IPS-11a (cell line): Measurements from ENCODE around the gene ZNF592.
A peak's percentile ranks its signal among the peaks of the same experiment; 100 is the strongest.
"Not testable (repeated sequence)": the region's sequence is repeated elsewhere in the genome, so short reads cannot be mapped to it uniquely, and the experiment has no call there.

Experiments used
- H3K4me3 ChIP-seq: one replicate; pipeline ENCODE4 v1.5.1; 2013; ENCODE audit warnings: low read depth, low read length, control low read depth

ZNF592 gene, protein sequence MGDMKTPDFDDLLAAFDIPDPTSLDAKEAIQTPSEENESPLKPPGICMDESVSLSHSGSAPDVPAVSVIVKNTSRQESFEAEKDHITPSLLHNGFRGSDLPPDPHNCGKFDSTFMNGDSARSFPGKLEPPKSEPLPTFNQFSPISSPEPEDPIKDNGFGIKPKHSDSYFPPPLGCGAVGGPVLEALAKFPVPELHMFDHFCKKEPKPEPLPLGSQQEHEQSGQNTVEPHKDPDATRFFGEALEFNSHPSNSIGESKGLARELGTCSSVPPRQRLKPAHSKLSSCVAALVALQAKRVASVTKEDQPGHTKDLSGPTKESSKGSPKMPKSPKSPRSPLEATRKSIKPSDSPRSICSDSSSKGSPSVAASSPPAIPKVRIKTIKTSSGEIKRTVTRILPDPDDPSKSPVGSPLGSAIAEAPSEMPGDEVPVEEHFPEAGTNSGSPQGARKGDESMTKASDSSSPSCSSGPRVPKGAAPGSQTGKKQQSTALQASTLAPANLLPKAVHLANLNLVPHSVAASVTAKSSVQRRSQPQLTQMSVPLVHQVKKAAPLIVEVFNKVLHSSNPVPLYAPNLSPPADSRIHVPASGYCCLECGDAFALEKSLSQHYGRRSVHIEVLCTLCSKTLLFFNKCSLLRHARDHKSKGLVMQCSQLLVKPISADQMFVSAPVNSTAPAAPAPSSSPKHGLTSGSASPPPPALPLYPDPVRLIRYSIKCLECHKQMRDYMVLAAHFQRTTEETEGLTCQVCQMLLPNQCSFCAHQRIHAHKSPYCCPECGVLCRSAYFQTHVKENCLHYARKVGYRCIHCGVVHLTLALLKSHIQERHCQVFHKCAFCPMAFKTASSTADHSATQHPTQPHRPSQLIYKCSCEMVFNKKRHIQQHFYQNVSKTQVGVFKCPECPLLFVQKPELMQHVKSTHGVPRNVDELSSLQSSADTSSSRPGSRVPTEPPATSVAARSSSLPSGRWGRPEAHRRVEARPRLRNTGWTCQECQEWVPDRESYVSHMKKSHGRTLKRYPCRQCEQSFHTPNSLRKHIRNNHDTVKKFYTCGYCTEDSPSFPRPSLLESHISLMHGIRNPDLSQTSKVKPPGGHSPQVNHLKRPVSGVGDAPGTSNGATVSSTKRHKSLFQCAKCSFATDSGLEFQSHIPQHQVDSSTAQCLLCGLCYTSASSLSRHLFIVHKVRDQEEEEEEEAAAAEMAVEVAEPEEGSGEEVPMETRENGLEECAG (N-terminal part only)

DNA sequence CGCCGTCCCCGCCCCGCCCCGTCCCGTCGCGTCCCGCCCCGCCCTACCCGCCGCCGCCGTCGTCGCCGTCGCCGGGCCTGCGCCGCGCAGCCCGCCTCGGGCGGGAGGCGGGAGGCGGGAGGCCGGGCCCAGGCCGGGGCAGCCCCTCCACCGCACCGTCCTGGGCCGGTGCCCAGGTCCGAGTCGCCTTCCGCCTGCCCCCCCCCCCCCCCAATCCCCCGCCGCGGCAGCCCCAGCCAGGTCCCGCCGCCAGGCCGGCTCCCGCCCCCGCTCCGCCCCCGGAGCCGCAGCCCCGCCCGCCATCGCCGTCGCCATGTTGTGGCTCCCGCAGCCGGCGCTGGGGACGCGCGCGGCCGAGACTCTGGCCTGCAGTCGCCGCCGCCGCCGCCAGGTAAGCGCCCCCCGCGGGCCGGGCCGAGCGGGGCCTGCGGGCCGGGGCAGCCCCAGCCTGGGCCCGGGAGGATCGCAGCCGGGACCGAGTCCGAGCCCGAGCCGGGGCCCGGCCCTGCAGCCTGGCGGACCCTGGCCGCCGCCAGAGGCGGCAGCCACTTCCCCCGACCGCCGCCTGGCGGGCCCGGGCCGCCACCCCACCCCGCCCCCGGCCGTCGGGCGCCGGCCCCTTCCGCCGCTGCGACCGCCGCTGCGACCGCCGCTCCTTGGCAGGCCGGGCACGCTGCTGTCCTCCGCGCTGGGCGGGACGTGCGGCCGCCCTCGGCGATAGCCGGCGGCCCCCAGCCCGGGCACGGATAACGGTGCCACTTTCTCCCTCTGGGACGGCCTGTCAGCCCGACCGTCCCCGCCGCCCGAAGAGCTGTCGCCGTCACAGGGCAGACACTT lies at the start of gene ZNF592:
ZNF592 (plus strand) TSS at position 319 of the 837 bp plus-strand sequence. CDS start 34,084 bp downstream, outside the sequence.
- H3K4me3 ChIP-seq: peak within 1 kb of the TSS; percentile 75

DNA sequence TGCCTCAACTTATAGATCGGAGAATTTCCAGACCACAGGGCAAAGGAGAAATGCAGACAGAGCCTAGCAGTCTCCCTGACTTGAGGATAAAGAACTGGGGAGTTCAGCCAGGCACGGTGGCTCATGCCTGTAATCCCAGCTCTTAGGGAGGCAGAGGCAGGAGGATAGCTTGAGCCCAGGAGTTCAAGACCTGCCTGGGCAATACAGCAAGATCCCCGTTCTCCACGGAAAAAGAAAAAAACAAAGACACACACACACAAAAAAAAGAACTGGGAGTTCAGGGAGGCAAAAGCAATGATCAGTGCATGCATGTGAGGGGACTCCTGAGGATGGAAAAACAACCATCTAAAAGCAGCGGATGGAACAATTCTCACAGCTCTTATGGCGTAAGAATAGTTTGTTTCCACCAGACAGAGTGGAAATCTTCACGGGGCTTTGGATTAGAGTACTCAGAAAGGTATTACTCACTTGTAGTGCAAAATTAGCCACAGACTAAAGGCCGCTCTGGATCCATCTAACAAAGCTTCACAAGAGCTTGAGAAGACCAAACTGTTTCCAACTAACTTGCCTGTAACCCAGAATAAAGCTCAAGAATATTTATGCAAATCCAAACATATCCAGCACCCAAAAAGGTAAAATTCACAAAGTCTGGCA lies 48.7 kb upstream of the ZNF592 start:
- no peak overlapping the region for H3K4me3 ChIP-seq

DNA sequence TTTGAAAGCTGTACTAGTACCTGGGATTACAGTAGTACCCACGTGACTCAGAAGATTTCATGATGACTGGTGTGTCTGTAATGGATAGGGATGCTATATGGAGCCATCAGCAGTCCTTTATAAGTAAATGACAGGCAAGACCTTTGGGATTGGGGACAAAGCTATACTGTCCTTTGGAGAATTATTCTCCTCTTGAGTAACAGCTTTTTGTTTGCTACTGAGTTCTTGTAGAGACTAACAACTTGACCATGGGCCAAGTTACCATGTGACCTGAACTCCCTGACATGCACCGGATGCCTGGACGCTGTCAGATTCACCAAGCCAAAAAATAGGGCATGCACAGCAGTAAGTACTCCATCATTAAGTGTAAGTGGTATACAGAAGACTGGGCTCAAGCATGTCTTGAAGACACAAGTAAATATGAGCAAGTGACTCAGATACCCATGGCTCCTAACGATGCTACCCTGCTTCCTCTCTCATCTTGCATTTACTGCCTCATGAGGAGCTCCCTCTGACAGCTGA lies 45.4 kb upstream of the ZNF592 start:
- H3K4me3 ChIP-seq: no peak overlapping the region

DNA sequence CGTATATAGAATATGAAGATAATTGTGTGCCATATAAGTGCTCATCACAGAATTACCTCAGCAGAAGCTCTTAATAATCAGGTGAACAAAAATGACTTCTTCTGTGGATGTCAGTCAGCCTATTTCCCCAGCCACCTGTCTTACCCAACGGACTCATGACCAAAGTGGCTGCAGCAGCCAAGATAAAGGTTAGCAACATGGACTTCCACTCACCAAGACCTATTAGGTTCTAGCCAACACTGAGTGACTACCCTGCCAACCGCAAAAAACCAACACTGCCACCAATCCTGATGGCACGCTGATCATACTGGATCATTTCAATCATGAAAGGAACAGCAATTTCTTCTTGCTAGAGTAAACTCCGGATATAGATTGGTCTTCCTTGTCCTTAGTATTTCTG lies 44.6 kb upstream of the ZNF592 start:
- no peak overlapping the region for H3K4me3 ChIP-seq

- no peak overlapping the region for H3K4me3 ChIP-seq
Measured at GRCh38 chr15:84714372-84714771, 34.0 kb upstream of the ZNF592 start.

- peak overlapping the region; percentile 90 for H3K4me3 ChIP-seq
Measured at GRCh38 chr15:84714821-84715220, 33.6 kb upstream of the ZNF592 start.

DNA sequence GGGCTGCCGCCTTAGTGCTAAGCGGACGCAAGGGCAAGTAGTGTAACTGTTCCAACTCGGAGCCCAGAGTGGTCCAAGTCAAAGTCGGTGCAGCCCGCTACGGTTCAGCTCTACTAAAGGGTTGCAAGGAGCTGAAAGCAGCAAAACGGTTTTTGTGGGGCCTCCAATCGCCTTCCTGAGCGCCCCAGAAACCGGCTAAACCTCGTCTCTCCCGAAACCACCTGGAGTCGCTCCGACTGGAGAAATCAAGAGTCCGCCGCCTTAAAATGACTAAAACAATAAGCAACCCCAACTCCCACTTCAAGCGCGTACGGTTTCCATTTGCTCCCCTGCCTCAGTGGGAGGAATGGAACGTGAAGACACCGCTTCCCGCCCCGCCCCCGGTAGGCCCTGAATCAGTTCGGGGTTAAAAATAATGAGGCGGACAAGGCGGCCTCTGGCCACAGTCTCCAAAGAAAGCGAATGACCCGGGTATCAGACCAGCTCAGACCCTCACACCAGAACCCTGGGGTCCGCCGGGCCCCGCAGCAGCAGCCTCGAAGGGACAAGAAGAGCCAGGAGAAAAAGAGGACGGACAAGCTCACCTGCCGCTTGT lies 32.9 kb upstream of the ZNF592 start:
- H3K4me3 ChIP-seq: peak overlapping the region; percentile 90

DNA sequence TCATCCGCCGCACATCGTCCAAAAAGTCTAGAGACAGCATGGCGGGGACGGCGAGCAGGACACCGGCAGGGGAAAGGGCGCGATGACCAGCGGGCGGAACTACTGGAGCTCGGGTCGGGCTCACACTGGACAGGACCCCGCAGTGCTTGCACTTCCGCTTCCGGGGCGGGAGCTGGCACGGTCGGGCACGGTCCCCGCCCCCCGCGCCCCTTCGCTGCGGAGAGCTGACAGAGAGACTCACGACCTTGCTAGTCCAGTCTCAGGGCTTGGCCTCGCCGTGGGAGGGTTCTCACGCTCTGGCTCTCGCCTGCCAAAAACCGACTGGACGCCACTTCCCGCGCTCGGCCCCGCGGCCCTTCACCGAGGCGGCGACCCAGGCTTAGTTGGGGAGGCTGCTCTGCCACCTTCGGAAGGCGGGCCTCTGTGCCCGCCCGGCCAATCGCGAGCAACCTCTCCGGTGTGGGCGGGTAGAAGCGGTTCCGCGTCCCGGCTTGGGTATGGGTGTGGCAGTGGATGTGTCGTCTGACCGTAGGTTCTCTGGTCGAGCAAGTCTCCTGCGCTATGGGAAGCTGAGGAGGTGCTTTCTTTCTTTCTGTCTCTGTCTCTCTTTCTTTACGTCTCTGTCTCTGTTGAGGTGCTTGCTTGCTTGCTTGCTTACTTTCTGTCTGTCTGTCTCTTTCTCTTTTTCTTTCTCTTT lies 32.2 kb upstream of the ZNF592 start, which contains the start of gene SEC11A:
SEC11A (minus strand) TSS at position 104 of the 697 bp plus-strand sequence; CDS start at position 40, 64 bp downstream.
- H3K4me3 ChIP-seq: peak within 1 kb of the TSS; percentile 90

DNA sequence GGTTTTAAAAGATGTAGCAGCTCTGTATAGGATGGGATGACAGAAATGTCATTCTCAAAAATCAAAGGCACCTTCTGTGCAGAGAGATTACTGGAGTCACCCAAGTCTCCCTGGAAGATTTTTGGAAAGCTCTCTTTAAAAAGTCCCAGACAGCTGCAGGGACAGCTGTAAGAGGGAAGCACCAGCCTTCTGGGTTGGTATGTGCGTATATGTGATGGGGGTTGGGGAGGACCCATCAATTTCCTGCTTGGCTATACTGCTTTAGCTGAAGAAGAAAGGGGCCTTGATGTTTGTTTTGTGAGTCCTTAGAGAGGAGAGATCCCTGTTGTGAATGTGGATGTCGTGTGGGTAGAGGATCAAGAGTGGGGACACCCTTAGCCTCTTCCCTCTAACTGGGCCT lies 27.0 kb upstream of the ZNF592 start:
- no peak overlapping the region for H3K4me3 ChIP-seq

- no peak overlapping the region for H3K4me3 ChIP-seq
Measured at GRCh38 chr15:84722628-84723027, 25.8 kb upstream of the ZNF592 start.

DNA sequence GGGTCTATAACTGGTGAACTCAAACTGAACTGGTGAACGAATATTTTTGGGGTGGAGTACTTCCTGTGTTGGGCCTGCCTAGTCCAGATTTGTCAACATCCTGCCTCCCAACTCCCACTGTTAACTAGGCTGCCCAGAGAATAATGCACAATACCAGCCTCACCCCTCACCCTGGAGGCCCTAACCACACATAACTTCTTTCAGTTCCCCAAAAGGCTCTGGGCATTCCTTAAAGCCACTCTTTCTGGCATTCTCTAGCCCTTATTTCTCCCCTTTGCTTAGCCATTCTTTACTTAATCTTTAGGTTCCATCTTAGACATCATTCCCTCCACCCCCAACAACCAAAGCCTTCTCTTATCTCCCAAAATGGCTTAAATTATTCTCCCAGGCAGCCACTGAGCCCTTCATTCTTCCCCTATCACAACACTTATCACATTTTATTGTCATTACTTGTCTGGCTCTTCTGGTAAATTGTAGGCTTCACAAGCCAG lies 23.3 kb upstream of the ZNF592 start:
- no peak overlapping the region for H3K4me3 ChIP-seq

DNA sequence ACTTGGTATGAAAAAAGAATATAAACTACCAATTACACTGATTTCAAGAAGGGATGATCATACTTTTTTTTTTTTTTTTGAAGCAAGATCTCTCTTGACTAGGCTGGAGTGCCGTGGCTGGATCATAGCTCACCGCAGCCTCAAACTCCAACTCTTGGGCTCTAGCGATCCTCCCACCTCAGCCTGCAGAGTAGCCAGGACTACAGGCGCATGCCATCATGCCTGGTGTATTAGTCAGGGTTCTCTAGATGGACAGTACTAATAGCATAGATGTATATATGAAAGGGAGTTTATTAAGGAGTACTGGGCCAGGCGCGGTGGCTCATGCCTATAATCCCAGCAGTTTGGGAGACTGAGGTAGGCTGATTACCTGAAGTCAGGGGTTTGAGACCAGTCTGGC lies 21.0 kb upstream of the ZNF592 start:
- H3K4me3 ChIP-seq: no peak overlapping the region

DNA sequence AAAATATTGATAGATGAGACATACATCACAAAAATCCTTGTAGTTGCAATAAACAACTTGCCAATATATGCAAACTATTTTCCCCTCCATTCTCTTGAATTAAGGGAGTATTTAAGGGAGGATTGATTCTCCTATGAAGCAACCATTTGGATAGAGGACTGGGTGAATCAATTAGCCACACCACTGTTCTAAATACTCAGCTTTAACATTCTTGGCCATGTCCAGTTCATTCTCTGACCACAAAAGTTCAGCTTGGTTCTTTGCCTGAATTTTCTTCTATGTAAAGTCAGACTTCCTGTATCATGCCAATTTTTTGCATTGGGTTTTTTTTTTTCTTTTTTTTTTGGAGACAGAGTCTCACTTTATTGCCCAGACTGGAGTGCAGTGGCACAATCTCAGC lies 16.6 kb upstream of the ZNF592 start:
- no peak overlapping the region for H3K4me3 ChIP-seq

DNA sequence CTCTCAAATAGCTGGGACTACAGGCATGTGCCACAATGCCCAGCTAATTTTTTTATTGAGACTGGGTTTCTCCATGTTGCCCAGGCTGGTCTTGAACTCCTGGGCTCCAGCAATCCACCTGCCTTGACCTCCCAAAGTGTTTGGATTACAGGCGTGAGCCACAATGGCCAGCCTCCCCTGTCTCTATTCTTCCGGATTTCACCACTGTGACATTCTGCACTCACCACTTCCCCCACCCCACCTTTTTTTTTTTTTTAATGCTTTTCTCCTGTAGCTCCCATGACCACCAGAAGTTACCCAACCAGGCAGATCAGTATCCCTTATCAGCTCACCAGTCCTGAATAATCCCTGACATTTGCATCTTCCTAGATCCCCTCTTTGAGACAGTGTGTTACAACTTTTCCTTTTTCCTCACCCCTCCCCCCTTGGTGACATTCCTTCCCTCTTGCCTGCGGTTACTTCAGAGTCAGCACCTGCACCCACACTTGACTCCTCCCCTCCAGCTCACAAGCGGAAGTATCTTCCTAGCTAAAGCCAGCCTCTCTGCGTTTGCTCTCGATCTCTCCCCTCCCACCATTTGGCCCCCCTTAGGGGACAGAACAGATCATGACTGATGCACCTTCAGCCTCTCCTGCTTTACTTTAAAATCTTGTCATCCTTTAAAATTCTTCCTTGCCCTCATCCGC lies 13.5 kb upstream of the ZNF592 start:
- no peak overlapping the region for H3K4me3 ChIP-seq

DNA sequence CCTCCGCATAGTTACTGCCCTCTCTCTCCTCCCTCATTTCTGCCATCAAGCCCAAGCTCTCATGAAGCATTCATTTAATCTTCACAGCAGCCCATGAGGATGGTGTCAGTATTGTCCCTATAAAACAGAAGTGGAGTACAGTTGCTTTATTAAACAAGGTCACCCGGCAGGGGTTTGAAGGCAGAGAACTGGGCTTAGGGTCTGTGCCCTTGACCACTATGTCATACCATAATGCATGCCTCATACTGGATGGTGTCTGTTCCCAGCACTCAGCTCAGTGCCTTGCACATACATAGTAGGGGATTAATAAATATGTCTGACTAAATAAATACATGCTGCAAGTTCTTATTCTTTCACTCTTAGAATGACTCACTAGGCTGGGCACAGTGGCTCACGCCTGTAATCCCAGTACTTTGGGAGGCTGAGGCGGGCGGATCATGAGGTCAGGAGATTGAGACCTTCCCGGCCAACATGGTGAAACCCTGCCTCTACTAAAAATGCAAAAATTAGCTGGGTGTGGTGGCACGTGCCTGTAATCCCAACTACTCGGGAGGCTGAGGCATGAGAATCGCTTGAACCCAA lies 12.8 kb upstream of the ZNF592 start:
- not testable (repeated sequence) for H3K4me3 ChIP-seq

DNA sequence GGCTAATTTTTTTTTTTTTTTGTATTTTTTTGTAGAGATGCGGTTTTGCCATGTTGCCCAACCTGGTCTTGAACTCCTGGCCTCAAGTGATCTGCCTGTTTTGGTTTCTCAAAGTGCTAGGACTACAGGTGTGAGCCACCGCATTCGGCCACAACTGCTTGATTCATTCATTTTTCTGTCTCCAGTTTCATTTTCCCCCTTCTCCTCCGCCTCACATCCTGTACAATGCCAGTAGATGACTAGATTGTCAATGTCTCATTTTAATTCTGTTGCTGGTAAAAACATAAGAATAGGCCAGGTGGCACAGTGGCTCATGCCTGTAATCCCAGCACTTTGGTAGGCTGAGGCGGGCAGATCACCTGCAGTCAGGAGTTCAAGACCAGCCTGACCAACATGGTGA lies 12.0 kb upstream of the ZNF592 start:
- H3K4me3 ChIP-seq: no peak overlapping the region

- no peak overlapping the region for H3K4me3 ChIP-seq
Measured at GRCh38 chr15:84737005-84737404, 11.4 kb upstream of the ZNF592 start.
